GM12801 (cell line): ENCODE measurements around the gene C1QL2.

Experiments used
- TF ChIP-seq, protein P1 (sequence below): IDR thresholded peaks from one replicate; pipeline ENCODE4 v1.5.1; 2011; ENCODE audit warnings: control low read depth; ENCODE audit not compliant: insufficient read length; ENCODE audit errors: extremely low read depth

C1QL2 gene

GRCh38 chr2:119190321-119191111 lies 32.0 kb upstream of the C1QL2 start:
- TF ChIP-seq, protein P1, sequence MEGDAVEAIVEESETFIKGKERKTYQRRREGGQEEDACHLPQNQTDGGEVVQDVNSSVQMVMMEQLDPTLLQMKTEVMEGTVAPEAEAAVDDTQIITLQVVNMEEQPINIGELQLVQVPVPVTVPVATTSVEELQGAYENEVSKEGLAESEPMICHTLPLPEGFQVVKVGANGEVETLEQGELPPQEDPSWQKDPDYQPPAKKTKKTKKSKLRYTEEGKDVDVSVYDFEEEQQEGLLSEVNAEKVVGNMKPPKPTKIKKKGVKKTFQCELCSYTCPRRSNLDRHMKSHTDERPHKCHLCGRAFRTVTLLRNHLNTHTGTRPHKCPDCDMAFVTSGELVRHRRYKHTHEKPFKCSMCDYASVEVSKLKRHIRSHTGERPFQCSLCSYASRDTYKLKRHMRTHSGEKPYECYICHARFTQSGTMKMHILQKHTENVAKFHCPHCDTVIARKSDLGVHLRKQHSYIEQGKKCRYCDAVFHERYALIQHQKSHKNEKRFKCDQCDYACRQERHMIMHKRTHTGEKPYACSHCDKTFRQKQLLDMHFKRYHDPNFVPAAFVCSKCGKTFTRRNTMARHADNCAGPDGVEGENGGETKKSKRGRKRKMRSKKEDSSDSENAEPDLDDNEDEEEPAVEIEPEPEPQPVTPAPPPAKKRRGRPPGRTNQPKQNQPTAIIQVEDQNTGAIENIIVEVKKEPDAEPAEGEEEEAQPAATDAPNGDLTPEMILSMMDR = no peak

GRCh38 chr2:119184512-119184911 lies 26.0 kb upstream of the C1QL2 start:
- TF ChIP-seq, protein P1 = no peak

- TF ChIP-seq, protein P1 = no peak
Measured at GRCh38 chr2:119181791-119182445, 23.4 kb upstream of the C1QL2 start.

DNA sequence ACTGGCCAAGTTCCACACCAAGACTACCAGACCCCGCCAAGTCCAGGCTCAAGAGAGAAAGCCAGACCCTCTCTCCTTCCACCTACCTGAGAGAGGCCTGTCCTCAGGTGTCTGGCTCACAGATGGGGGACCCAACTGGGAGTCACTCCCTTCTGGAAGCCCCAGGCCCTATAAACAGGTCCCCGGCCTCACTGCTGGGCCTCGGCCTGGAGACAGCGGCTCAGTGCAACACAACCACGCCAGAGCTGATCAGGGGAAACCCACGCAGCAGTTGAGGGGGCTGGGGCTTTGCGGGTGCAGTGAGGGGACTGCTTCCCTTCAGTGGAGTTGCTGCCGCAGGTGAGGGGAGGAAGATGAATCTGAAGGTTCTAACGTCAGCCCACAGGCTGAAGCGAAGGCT lies 22.8 kb upstream of the C1QL2 start:
- TF ChIP-seq, protein P1 = no peak

GRCh38 chr2:119180892-119181291 lies 22.3 kb upstream of the C1QL2 start:
- TF ChIP-seq, protein P1 = no peak

GRCh38 chr2:119179991-119180390 lies 21.4 kb upstream of the C1QL2 start:
- TF ChIP-seq, protein P1 = no peak

DNA sequence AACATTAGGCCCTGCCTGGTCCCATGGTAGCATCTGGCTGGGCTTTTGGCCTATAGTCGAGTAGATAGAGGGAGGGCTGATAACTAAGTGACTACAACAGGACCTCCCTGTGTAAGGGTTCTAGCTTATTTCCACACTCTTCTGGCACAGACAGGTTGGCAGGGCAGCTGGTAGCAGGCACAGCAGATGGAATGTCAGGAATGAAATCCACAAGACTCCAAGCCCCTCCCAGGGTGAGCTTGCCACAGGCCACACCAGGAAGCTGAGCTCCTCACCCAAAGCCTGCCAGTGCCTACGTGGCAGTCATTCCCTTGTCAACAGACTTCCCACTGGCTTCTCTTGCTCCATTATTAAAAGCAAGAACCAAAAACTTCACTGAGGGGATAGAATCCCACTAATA lies 20.7 kb upstream of the C1QL2 start:
- TF ChIP-seq, protein P1 = no peak
